ENCODE measurements around the gene RPL37A.

Gene RPL37A

GRCh38 chr2:216551234-216552068 lies 52.8 kb downstream of the RPL37A start:
- peak; percentile 80 for DNase-seq

GRCh38 chr2:216553093-216553478 lies 54.4 kb downstream of the RPL37A start:
- peak; percentile 66 for DNase-seq
